Iris pigment epithelial cell (primary cell): Measurements from ENCODE around the gene GCNT3.
"Not testable (repeated sequence)": the region's sequence is repeated elsewhere in the genome, so short reads cannot be mapped to it uniquely, and the experiment has no call there.

Experiments used
- DNase-seq: peaks from one replicate; pipeline ENCODE4 v3.0.0-alpha.2; 2011; ENCODE audit warnings: low read depth

GCNT3 gene

GRCh38 chr15:59618406-59618805 lies 6.8 kb downstream of the GCNT3 start:
- DNase-seq: no peak

DNA sequence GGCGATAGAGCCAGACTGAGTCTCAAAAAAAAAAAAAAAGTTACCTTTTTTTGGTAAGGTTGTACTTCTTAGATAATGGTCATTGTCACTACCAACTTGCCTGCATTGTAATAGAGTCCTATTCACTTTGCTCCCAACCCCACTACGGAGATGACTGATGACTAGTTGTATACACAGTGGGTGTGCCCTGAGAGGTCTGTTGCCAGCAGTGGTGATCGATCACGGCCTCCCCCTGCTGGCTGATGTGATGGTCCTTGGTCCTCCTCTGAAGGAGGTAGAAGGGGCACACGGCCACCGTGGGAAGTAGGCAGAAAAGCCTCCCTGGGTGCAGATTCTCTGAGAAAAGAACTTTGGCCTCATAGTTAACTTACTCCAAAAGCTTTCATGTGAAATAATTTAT lies 10.7 kb downstream of the GCNT3 start:
- DNase-seq: peak; percentile 60

GRCh38 chr15:59632714-59633113 lies 21.1 kb downstream of the GCNT3 start:
- peak; percentile 28 for DNase-seq

- DNase-seq: no peak
These were observed 24.6 kb downstream of the GCNT3 start for GRCh38 chr15:59636184-59636583.

DNA sequence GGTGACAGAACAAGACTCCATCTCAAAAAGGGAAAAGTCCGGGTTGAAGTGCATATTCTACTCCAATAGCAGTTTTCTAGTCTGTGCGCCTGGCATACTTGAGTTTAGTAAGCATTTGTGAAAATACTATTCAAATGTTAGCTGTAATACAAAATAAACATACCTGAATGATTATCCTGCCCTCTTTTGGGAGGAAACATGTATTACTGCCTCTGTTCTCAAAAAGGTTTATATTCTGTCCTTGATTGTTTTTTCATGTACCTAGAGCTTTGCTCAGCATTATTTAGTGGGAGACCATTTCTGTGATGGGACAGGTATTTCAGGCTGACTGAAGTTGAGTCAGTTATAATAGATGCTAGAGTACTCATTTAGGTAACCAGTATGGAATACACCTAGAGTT lies 25.9 kb downstream of the GCNT3 start:
- peak; percentile 9 for DNase-seq

DNA sequence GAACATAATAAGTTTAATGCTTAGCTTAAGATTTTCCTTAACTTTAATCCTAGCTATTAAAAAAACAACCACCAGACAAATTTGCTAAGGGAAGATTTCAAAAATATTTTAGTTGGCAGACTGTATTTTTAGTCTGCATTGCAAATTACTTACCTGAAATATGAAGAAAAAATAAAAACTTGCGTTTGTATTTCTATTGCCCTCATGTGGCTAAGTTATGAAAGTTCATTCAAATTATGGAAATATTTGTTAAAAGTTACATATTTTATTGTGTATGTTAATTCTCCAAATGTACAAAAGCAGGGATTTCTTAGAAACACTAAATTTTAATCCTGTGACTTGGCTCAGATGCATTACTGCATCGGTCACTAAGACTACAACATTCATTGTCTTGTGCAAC lies 30.8 kb downstream of the GCNT3 start:
- DNase-seq: peak; percentile 5

- peak; percentile 58 for DNase-seq
These were observed 33.2 kb downstream of the GCNT3 start for GRCh38 chr15:59644756-59645155.

GRCh38 chr15:59645812-59646211 lies 34.2 kb downstream of the GCNT3 start:
- DNase-seq: not testable (repeated sequence)

GRCh38 chr15:59646277-59646676 lies 34.7 kb downstream of the GCNT3 start:
- no peak for DNase-seq

- no peak for DNase-seq
These were observed 35.5 kb downstream of the GCNT3 start for GRCh38 chr15:59647085-59647484.

GRCh38 chr15:59649603-59650002 lies 38.0 kb downstream of the GCNT3 start:
- peak; percentile 38 for DNase-seq

GRCh38 chr15:59654046-59654445 lies 42.5 kb downstream of the GCNT3 start:
- no peak for DNase-seq

GRCh38 chr15:59656897-59657634 lies 45.5 kb downstream of the GCNT3 start, which contains the start of gene GTF2A2:
GTF2A2 (minus strand) TSS chr15:59657515; CDS start chr15:59652277, 5,238 bp downstream.
- DNase-seq: peak; percentile 97

DNA sequence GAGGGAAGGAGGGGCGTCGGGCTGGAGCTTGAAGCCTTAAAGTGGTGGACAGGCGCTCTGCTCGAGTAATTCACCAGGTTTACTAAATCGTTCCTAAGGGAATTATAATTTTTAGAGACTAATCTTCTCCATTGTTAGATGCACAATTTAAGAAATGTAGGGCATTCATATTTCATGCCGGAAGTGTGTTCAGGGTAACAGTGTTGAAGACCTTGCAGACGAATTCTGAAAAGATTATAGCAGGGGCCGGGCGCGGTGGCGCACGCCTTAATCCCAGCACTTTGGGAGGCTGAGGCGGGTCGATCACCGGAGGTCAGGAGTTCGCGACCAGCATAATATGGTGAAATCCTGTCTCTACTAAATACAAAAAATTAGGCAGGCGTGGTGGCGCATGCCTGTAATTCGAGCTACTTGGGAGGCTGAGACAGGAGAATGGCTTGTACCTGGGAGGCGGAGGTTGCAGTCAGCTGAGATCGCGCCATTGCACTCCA lies 46.1 kb downstream of the GCNT3 start:
- DNase-seq: no peak

- DNase-seq: no peak
These were observed 47.8 kb downstream of the GCNT3 start for GRCh38 chr15:59659366-59659765.

GRCh38 chr15:59662260-59662659 lies 50.7 kb downstream of the GCNT3 start:
- no peak for DNase-seq

DNA sequence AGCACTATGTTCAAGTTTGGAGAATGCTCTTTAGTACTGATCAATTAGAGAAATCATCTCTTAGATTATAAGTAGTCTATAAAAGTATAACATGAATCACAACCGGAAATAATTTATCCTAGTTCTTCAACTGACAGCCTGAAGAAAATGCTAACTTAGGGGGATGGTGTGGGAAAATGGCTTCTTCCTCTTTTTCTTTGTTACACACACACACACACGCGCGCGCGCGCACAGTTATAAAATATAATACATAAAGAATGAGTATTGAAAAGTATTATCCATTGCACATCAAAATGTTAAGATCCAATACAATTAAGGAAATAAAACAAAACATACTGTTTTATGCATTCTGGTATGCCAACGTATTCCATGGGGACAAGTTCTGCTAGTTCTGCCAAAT lies 57.0 kb downstream of the GCNT3 start:
- DNase-seq: no peak
